ENCODE results near the gene VIPAS39. TPM values are rescaled to one million over a fixed set of nuclear protein-coding genes. Genes with fewer than 3 reads are reported as not detected.
A peak's percentile ranks its signal among the peaks of the same experiment; 100 is the strongest.

The VIPAS39 gene
- total RNA-seq, 1 donor from 2014 or later, result 24.3 TPM

- Mint-ChIP-seq H3K36me3 (ENCODE audit: low read depth) (peaks cover 31% of the 10 kb centered on the region), H3K27ac (ENCODE audit: unreplicated experiment) (no peak overlapping the region), H3K9me3 (ENCODE audit: low read depth) (no peaks in the 10 kb centered on the region), H3K4me3 (ENCODE audit: unreplicated experiment) (no peak overlapping the region), H3K4me1 (ENCODE audit: low read depth) (no peaks in the 10 kb centered on the region), H3K27me3 (ENCODE audit: low read depth) (no peaks in the 10 kb centered on the region)
- TF ChIP-seq CTCF (IDR thresholded peaks at IDR 0.05), result no peak
- DNase-seq (ENCODE audit: low spot score), result no peak
Measured at GRCh38 chr14:77469539-77469938, 12.1 kb upstream of the VIPAS39 start.

- Mint-ChIP-seq H3K27ac (ENCODE audit: unreplicated experiment) (no peak overlapping the region), H3K4me3 (ENCODE audit: unreplicated experiment) (no peak overlapping the region), H3K36me3 (ENCODE audit: low read depth) (peaks cover 31% of the 10 kb centered on the region), H3K4me1 (ENCODE audit: low read depth) (no peaks in the 10 kb centered on the region), H3K27me3 (ENCODE audit: low read depth) (no peaks in the 10 kb centered on the region), H3K9me3 (ENCODE audit: low read depth) (no peaks in the 10 kb centered on the region)
- TF ChIP-seq CTCF (IDR thresholded peaks at IDR 0.05), result no peak
- DNase-seq (ENCODE audit: low spot score), result no peak
Measured at GRCh38 chr14:77469067-77469505, 11.7 kb upstream of the VIPAS39 start.

GRCh38 chr14:77467801-77468200, 10.4 kb upstream of the VIPAS39 start:
- DNase-seq (ENCODE audit: low spot score), result no peak
- TF ChIP-seq CTCF (IDR thresholded peaks at IDR 0.05), result no peak
- no peak overlapping the region for H3K4me3 Mint-ChIP-seq (ENCODE audit: unreplicated experiment)
- H3K9me3 Mint-ChIP-seq (ENCODE audit: low read depth), result no peaks in the 10 kb centered on the region
- H3K4me1 Mint-ChIP-seq (ENCODE audit: low read depth), result no peaks in the 10 kb centered on the region
- no peaks in the 10 kb centered on the region for H3K27me3 Mint-ChIP-seq (ENCODE audit: low read depth)
- H3K27ac Mint-ChIP-seq (ENCODE audit: unreplicated experiment), result no peak overlapping the region
- H3K36me3 Mint-ChIP-seq (ENCODE audit: low read depth), result peaks cover 37% of the 10 kb centered on the region

- no peak for DNase-seq (ENCODE audit: low spot score)
- peaks cover 26% of the 10 kb centered on the region for H3K36me3 Mint-ChIP-seq (ENCODE audit: low read depth)
- peak overlapping the region; percentile 100 for H3K4me3 Mint-ChIP-seq (ENCODE audit: unreplicated experiment)
- peaks cover 30% of the 10 kb centered on the region for H3K4me1 Mint-ChIP-seq (ENCODE audit: low read depth)
- no peaks in the 10 kb centered on the region for H3K9me3 Mint-ChIP-seq (ENCODE audit: low read depth)
- peak; percentile 87 for TF ChIP-seq CTCF (IDR thresholded peaks at IDR 0.05)
- H3K27me3 Mint-ChIP-seq (ENCODE audit: low read depth), result no peaks in the 10 kb centered on the region
- H3K27ac Mint-ChIP-seq (ENCODE audit: unreplicated experiment), result peak overlapping the region; percentile 39
Measured at GRCh38 chr14:77459072-77459723, 1.8 kb upstream of the VIPAS39 start.

- peak overlapping the region; percentile 100 for H3K4me3 Mint-ChIP-seq (ENCODE audit: unreplicated experiment)
- TF ChIP-seq CTCF (IDR thresholded peaks at IDR 0.05), result no peak
- no peak for DNase-seq (ENCODE audit: low spot score)
- peaks cover 23% of the 10 kb centered on the region for H3K36me3 Mint-ChIP-seq (ENCODE audit: low read depth)
- H3K9me3 Mint-ChIP-seq (ENCODE audit: low read depth), result no peaks in the 10 kb centered on the region
- H3K27ac Mint-ChIP-seq (ENCODE audit: unreplicated experiment), result peak overlapping the region; percentile 100
- H3K4me1 Mint-ChIP-seq (ENCODE audit: low read depth), result peaks cover 30% of the 10 kb centered on the region
- H3K27me3 Mint-ChIP-seq (ENCODE audit: low read depth), result no peaks in the 10 kb centered on the region
Measured at GRCh38 chr14:77458249-77458950, 999 bp upstream of the VIPAS39 start.

All from chondrocyte (in vitro differentiated cells).